Ovary (tissue), 3 donors: ENCODE results near the gene DACT3.

Source experiments
- CTCF ChIP-seq, 3 donors: fragments of 450-650 bp in 2 of 3; fragments of 200-600 bp in 1 of 3; IDR thresholded peaks; one replicate each; pipeline versions ENCODE4 v1.5.1 to v1.8.0; 2016 to 2022; ENCODE audit warnings: antibody characterized with exemption in 3 of 3, mild to moderate bottlenecking in 1 of 3
- EP300 ChIP-seq: sonication (generic); formaldehyde crosslinking; IDR thresholded peaks from one replicate; pipeline ENCODE4 v1.6.1; 2017; ENCODE audit warnings: antibody characterized with exemption
- donor health status: DM: no; HTN: no; CAD: no.

GRCh38 chr19:46693760-46694159, 32.8 kb upstream of the DACT3 start:
- TF ChIP-seq CTCF (IDR thresholded peaks at IDR 0.05) (no peak), EP300 (no peak)
